IPS DF 6.9 (cell line): ENCODE results near the gene ARHGAP24.
"Not testable (repeated sequence)": the region's sequence is repeated elsewhere in the genome, so short reads cannot be mapped to it uniquely, and the experiment has no call there.

Source experiments
- DNase-seq: peaks from one replicate; pipeline ENCODE4 v3.0.0-alpha.2; 2013; ENCODE audit warnings: low read depth, low spot score
- H3K27ac ChIP-seq: one replicate; pipeline ENCODE4 v1.5.1; 2013; ENCODE audit warnings: low read length, control low read depth
- H3K27me3 ChIP-seq: 2 replicates; pipeline ENCODE4 v1.6.1; 2013; ENCODE audit warnings: mild to moderate bottlenecking, low read length; ENCODE audit not compliant: control insufficient read depth, insufficient read depth
- H3K36me3 ChIP-seq: 2 replicates; pipeline ENCODE4 v1.6.1; 2013; ENCODE audit warnings: low read length; ENCODE audit not compliant: control insufficient read depth, insufficient read depth
- H3K4me1 ChIP-seq: 2 replicates; pipeline ENCODE4 v1.6.1; 2013; ENCODE audit warnings: low read length; ENCODE audit not compliant: control insufficient read depth, insufficient read depth
- H3K4me3 ChIP-seq: 2 replicates; pipeline ENCODE4 v1.5.1; 2013; ENCODE audit warnings: mild to moderate bottlenecking, low read length
- H3K9me3 ChIP-seq: 2 replicates; pipeline ENCODE4 v1.6.1; 2013; ENCODE audit warnings: low read length, inconsistent platforms; ENCODE audit not compliant: control insufficient read depth, insufficient read depth
- WGBS: extraction: QIAGEN DNeasy Blood & Tissue Kit; methylation state at CpG from one replicate; pipeline ENCODE4 v1.1.7; 2013; ENCODE audit warnings: mixed read lengths, missing lambda C conversion rate; ENCODE audit not compliant: insufficient read length, insufficient coverage; 5-methylcytosine and 5-hydroxymethylcytosine counted together

Gene ARHGAP24

GRCh38 chr4:85839981-85840451, 365.1 kb downstream of the ARHGAP24 start:
- not testable (repeated sequence) for H3K27me3 ChIP-seq, H3K9me3 ChIP-seq, H3K36me3 ChIP-seq, H3K4me3 ChIP-seq, H3K4me1 ChIP-seq, H3K27ac ChIP-seq, DNase-seq
- no CpG with 5 or more reads among the region's 3 CpGs for WGBS

- Histone ChIP-seq H3K9me3 (no peaks in the 10 kb centered on the region), H3K4me1 (no peaks in the 10 kb centered on the region), H3K36me3 (no peaks in the 10 kb centered on the region), H3K4me3 (no peak overlapping the region), H3K27me3 (no peaks in the 10 kb centered on the region), H3K27ac (no peak overlapping the region)
- no CpG with 5 or more reads among the region's 7 CpGs for WGBS
- no peak for DNase-seq
Measured at GRCh38 chr4:85842540-85842939, 367.6 kb downstream of the ARHGAP24 start.

GRCh38 chr4:85853740-85854139, 378.8 kb downstream of the ARHGAP24 start:
- not testable (repeated sequence) for H3K36me3 ChIP-seq, H3K27ac ChIP-seq, H3K4me3 ChIP-seq, H3K4me1 ChIP-seq, H3K9me3 ChIP-seq, H3K27me3 ChIP-seq, DNase-seq
- no CpG with 5 or more reads among the region's 6 CpGs for WGBS

- no peaks in the 10 kb centered on the region for H3K4me1 ChIP-seq
- no peaks in the 10 kb centered on the region for H3K9me3 ChIP-seq
- no CpG with 5 or more reads among the region's 2 CpGs for WGBS
- H3K36me3 ChIP-seq = no peaks in the 10 kb centered on the region
- H3K27me3 ChIP-seq = no peaks in the 10 kb centered on the region
- no peak overlapping the region for H3K4me3 ChIP-seq
- H3K27ac ChIP-seq = no peak overlapping the region
- no peak for DNase-seq
Measured at GRCh38 chr4:85854546-85854945, 379.6 kb downstream of the ARHGAP24 start.

GRCh38 chr4:85860066-85860740, 385.3 kb downstream of the ARHGAP24 start:
- DNase-seq = no peak
- WGBS = no CpG with 5 or more reads among the region's 6 CpGs
- H3K9me3 ChIP-seq = no peaks in the 10 kb centered on the region
- no peaks in the 10 kb centered on the region; the same call in 1 of the 2 replicates for H3K4me1 ChIP-seq
- H3K36me3 ChIP-seq = no peaks in the 10 kb centered on the region
- H3K4me3 ChIP-seq = no peak overlapping the region
- no peaks in the 10 kb centered on the region for H3K27me3 ChIP-seq
- no peak overlapping the region for H3K27ac ChIP-seq

- no peak overlapping the region for H3K4me3 ChIP-seq
- no peaks in the 10 kb centered on the region for H3K9me3 ChIP-seq
- no peaks in the 10 kb centered on the region for H3K27me3 ChIP-seq
- no peak overlapping the region for H3K27ac ChIP-seq
- no peaks in the 10 kb centered on the region; the same call in 1 of the 2 replicates for H3K4me1 ChIP-seq
- DNase-seq = no peak
- no peaks in the 10 kb centered on the region for H3K36me3 ChIP-seq
- no CpG with 5 or more reads among the region's 5 CpGs for WGBS
Measured at GRCh38 chr4:85861064-85861765, 386.3 kb downstream of the ARHGAP24 start.

- Histone ChIP-seq H3K4me1 (no peaks in the 10 kb centered on the region; the same call in 1 of the 2 replicates), H3K9me3 (no peaks in the 10 kb centered on the region), H3K4me3 (no peak overlapping the region), H3K27me3 (no peaks in the 10 kb centered on the region), H3K27ac (no peak overlapping the region), H3K36me3 (no peaks in the 10 kb centered on the region)
- DNase-seq = no peak
- WGBS = no CpG with 5 or more reads among the region's 4 CpGs
Measured at GRCh38 chr4:85862896-85863295, 387.9 kb downstream of the ARHGAP24 start.

- no CpG with 5 or more reads among the region's 5 CpGs for WGBS
Measured at GRCh38 chr4:85864259-85865205, 389.6 kb downstream of the ARHGAP24 start.

GRCh38 chr4:85865256-85865655, 390.3 kb downstream of the ARHGAP24 start:
- Histone ChIP-seq H3K9me3 (no peaks in the 10 kb centered on the region), H3K27ac (no peak overlapping the region), H3K4me3 (no peak overlapping the region), H3K27me3 (no peaks in the 10 kb centered on the region), H3K36me3 (no peaks in the 10 kb centered on the region), H3K4me1 (no peaks in the 10 kb centered on the region; the same call in 1 of the 2 replicates)
- DNase-seq = no peak

More at GRCh38 chr4:85864259-85865205, 389.6 kb downstream of the ARHGAP24 start:
- Histone ChIP-seq H3K27me3 (no peaks in the 10 kb centered on the region), H3K4me3 (no peak overlapping the region), H3K4me1 (no peaks in the 10 kb centered on the region; the same call in 1 of the 2 replicates), H3K36me3 (no peaks in the 10 kb centered on the region), H3K27ac (no peak overlapping the region), H3K9me3 (no peaks in the 10 kb centered on the region)
- no peak for DNase-seq

GRCh38 chr4:85866508-85866907, 391.6 kb downstream of the ARHGAP24 start:
- no peak overlapping the region for H3K27ac ChIP-seq
- no peak for DNase-seq
- no peaks in the 10 kb centered on the region for H3K36me3 ChIP-seq
- no CpG with 5 or more reads among the region's 1 CpG for WGBS
- H3K27me3 ChIP-seq = no peaks in the 10 kb centered on the region
- no peak overlapping the region for H3K4me3 ChIP-seq
- no peaks in the 10 kb centered on the region; the same call in 1 of the 2 replicates for H3K4me1 ChIP-seq
- H3K9me3 ChIP-seq = no peaks in the 10 kb centered on the region
